Activated B cell treated with CpG ODN at 0.5 μM for 24 hours (primary cell): ENCODE data around the gene MTRR. TPM values are rescaled to one million over a fixed set of nuclear protein-coding genes. Genes with fewer than 3 reads are reported as not detected.

Experiments used
- ATAC-seq: fragments of 200-7000 bp; cut with Tn5 transposase; one replicate; pipeline ENCODE4 v1.10.0; 2021; ENCODE audit warnings: low read depth, mild to moderate bottlenecking, moderate library complexity
- CTCF ChIA-PET: fragments of 350-600 bp; sonication (Branson Sonifier 250); formaldehyde crosslinking; loops from one replicate; lab custom pipeline; 2021; ENCODE audit warnings: antibody characterized with exemption; lab: Charles Lee
- POLR2A ChIA-PET: fragments of 350-600 bp; sonication (Branson Sonifier 250); formaldehyde crosslinking; loops from one replicate; lab custom pipeline; 2021; ENCODE audit warnings: antibody characterized with exemption; lab: Charles Lee
- DNase-seq: peaks from one replicate; pipeline ENCODE4 v3.0.0; 2022
- H3K27ac Mint-ChIP-seq: one replicate; pipeline ENCODE4 v1.8.0; 2020; ENCODE audit warnings: mixed read lengths
- H3K27me3 Mint-ChIP-seq: one replicate; pipeline ENCODE4 v1.8.0; 2021; ENCODE audit warnings: mixed read lengths
- H3K36me3 Mint-ChIP-seq: one replicate; pipeline ENCODE4 v1.8.0; 2021; ENCODE audit warnings: low read depth, mixed read lengths
- H3K4me1 Mint-ChIP-seq: one replicate; pipeline ENCODE4 v1.8.0; 2021; ENCODE audit warnings: mixed read lengths
- H3K4me3 Mint-ChIP-seq: one replicate; pipeline ENCODE4 v1.8.0; 2020; ENCODE audit warnings: mild to moderate bottlenecking, mixed read lengths
- H3K9me3 Mint-ChIP-seq: one replicate; pipeline ENCODE4 v1.8.0; 2020; ENCODE audit warnings: mixed read lengths
- intact Hi-C: fragments of 100-400 bp; cut with micrococcal nuclease; formaldehyde crosslinking; loops from one replicate; pipeline ENCODE4 v1.15.1; 2024
- total RNA-seq: library from RNA; stranded (reverse); gene quantifications from 2 replicates; pipeline ENCODE4 v1.2.3, GENCODE V29; 2022
- TF ChIP-seq, protein P1 (sequence below): fragments of 200-600 bp; IDR thresholded peaks from one replicate; pipeline ENCODE4 v1.8.0; 2022; ENCODE audit warnings: antibody characterized with exemption, mild to moderate bottlenecking

MTRR gene
- total RNA-seq, 1 donor from 2014 or later: 70.7 TPM

DNA sequence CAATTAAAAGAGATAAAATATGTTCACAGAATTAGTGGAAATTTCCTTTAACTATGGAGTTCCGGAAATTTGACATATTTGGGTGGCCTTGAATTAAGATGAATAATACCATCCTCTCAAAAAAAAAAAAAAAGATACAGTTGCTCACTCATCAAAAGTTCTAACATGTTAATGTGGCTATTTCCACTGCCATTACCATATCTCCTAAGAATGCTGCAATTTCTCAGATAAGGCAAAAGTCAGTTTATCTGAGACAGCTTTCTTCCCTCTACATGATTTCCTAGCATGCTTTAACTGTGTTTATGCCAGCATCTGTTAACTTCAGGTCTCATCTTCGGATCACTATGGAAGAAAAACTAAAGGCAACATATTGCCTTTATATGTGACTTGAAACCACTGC is 2.8 kb upstream of the MTRR start:
- no peak overlapping the region for H3K4me3 Mint-ChIP-seq
- TF ChIP-seq, protein P1, sequence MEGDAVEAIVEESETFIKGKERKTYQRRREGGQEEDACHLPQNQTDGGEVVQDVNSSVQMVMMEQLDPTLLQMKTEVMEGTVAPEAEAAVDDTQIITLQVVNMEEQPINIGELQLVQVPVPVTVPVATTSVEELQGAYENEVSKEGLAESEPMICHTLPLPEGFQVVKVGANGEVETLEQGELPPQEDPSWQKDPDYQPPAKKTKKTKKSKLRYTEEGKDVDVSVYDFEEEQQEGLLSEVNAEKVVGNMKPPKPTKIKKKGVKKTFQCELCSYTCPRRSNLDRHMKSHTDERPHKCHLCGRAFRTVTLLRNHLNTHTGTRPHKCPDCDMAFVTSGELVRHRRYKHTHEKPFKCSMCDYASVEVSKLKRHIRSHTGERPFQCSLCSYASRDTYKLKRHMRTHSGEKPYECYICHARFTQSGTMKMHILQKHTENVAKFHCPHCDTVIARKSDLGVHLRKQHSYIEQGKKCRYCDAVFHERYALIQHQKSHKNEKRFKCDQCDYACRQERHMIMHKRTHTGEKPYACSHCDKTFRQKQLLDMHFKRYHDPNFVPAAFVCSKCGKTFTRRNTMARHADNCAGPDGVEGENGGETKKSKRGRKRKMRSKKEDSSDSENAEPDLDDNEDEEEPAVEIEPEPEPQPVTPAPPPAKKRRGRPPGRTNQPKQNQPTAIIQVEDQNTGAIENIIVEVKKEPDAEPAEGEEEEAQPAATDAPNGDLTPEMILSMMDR: no peak
- DNase-seq (no peak), ATAC-seq (no peak)
- no peaks in the 10 kb centered on the region for H3K27me3 Mint-ChIP-seq
- peaks cover 54% of the 10 kb centered on the region for H3K36me3 Mint-ChIP-seq
- H3K9me3 Mint-ChIP-seq: no peaks in the 10 kb centered on the region
- H3K4me1 Mint-ChIP-seq: peaks cover 38% of the 10 kb centered on the region
- intact Hi-C loops: loop anchor here (5.0 kb wide), 3 partner anchors 591 to 1489 kb away; partner anchors contain the start of genes MED10, NSUN2 and SRD5A1
- H3K27ac Mint-ChIP-seq: no peak overlapping the region
- CTCF ChIA-PET: no interaction called here
- POLR2A ChIA-PET: no interaction called here

DNA sequence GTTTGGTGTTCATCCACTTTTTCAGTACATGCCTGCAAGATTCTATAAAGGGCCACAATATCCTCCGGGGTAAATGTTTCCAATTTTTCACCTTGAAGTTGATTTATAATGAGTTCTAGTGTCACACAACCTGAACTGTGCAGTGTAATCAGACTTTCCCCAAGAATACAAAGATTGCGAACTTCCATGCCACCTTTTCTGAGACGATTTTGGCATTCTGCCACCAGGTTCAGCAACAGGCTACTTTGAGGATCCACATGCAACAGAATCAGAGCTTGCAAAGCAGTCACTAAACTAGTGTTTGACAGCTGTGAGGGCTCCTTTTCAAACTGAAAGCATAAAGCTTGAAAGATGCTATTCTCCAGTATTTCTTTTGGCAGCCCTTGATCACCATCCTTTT is 1.7 kb upstream of the MTRR start:
- no peak overlapping the region for H3K27ac Mint-ChIP-seq
- no peaks in the 10 kb centered on the region for H3K9me3 Mint-ChIP-seq
- no peak overlapping the region for H3K4me3 Mint-ChIP-seq
- no peak for DNase-seq
- POLR2A ChIA-PET: no interaction called here
- peaks cover 47% of the 10 kb centered on the region for H3K4me1 Mint-ChIP-seq
- no peak for ATAC-seq
- no peaks in the 10 kb centered on the region for H3K27me3 Mint-ChIP-seq
- CTCF ChIA-PET: no interaction called here
- intact Hi-C loops: loop anchor here (5.0 kb wide), 3 partner anchors 590 to 1490 kb away; partner anchors contain the start of genes MED10, NSUN2 and SRD5A1
- TF ChIP-seq, protein P1: no peak
- H3K36me3 Mint-ChIP-seq: peaks cover 55% of the 10 kb centered on the region

DNA sequence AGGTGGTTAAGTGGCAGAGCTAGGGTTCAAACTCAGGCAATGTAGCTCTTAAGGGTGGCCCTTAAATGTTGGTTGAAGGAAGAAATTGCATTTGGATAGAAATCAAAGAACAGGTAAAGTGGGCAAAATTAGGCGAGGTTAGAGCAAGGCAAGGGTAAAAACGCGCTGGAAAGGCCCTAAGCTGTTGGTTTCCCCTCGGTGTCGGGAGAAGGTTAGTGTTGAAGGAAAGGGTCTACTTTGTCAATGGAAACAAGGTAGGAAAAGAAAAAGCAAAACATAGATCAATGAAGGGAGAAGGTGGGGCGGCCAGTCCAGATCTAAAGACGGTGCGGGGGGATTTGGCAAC is 548 bp upstream of the MTRR start:
- H3K4me3 Mint-ChIP-seq: peak overlapping the region; percentile 89
- TF ChIP-seq, protein P1: no peak
- POLR2A ChIA-PET: interaction anchor here (0.7 to 1.8 kb wide), 7 partner anchors 8 to 1236 kb away, joined by 3 to 12 read pairs (median 6); partner anchors contain the start of genes CFAP90, NSUN2 and SRD5A1
- no peaks in the 10 kb centered on the region for H3K9me3 Mint-ChIP-seq
- no peaks in the 10 kb centered on the region for H3K27me3 Mint-ChIP-seq
- peak overlapping the region; percentile 65 for H3K27ac Mint-ChIP-seq
- peaks cover 56% of the 10 kb centered on the region for H3K36me3 Mint-ChIP-seq
- ATAC-seq: no peak
- CTCF ChIA-PET: interaction anchor here (2.3 kb wide), 1 partner anchor 19 kb away, joined by 10 read pairs; no protein-coding TSS in a partner anchor
- intact Hi-C loops: loop anchor here (5.0 kb wide), 3 partner anchors 589 to 1491 kb away; partner anchors contain the start of genes MED10, NSUN2 and SRD5A1
- no peak for DNase-seq
- H3K4me1 Mint-ChIP-seq: peaks cover 57% of the 10 kb centered on the region

DNA sequence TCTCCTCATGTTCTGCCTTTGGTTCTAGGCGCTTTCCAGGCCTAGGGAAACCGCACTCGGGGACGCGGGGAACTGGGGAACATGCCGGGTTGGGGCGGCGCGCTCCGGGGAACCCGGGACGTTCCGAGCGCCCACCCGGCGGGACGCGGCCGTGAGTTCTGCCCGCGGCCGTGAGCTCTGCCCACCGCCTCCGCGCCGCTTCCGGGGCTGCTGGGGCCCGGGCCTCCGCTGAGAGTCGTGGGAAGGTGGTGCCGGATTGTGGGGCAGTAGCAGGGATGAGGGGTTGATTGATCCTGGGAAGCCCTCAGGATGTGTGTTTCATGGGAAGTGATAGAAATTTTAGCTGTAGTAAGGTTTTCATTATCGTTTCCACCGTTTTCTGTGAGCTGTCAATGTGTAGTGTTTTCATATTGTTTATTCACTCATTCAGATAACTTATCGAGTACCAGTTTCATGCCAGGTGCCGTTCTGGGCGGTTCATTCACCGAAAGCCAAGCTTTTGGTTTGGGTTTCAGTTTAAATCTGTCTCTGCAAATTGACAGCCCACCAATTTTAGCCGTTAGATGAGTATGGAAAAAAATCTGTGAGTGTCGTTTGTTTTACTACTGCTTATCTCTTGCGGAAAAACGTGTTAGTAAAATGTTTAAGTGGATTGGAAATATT is 657 bp downstream of the MTRR start:
- no peak for DNase-seq
- Mint-ChIP-seq H3K4me3 (peak overlapping the region; percentile 89), H3K27me3 (no peaks in the 10 kb centered on the region), H3K9me3 (no peaks in the 10 kb centered on the region), H3K27ac (peak overlapping the region; percentile 56), H3K4me1 (peaks cover 63% of the 10 kb centered on the region), H3K36me3 (peaks cover 61% of the 10 kb centered on the region)
- CTCF ChIA-PET: interaction anchor here (2.3 kb wide), 1 partner anchor 17 kb away, joined by 10 read pairs; no protein-coding TSS in a partner anchor
- intact Hi-C loops: loop anchor here (1.0 to 5.0 kb wide), 5 partner anchors 19 to 1492 kb away; partner anchors contain the start of genes MED10, NSUN2 and SRD5A1
- ATAC-seq: peak; percentile 26
- POLR2A ChIA-PET: interaction anchor here (0.5 to 1.8 kb wide), 7 partner anchors 9 to 101 kb away, joined by 3 to 12 read pairs (median 5); partner anchors contain the start of gene CFAP90
- TF ChIP-seq, protein P1: no peak

DNA sequence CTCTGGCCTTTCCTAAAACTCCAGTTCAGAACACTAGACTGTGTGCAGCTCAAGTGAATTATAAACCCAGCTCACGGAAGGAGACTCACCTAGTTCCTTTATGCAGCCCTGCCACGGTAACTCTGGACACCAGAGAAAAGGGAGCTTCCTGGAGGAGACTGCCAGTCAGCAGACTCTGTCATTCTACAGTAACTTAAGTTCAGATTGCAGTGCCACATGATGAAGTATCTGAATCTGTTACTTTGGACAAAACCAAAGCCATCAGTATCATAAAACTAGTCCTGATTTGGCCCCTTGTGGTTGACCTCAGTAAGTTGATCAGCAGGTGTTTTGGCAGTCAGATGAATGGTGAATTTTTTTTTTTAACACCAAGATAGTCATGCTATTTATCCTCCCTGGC is 2.7 kb downstream of the MTRR start:
- TF ChIP-seq, protein P1: no peak
- no peak for ATAC-seq
- intact Hi-C loops: no loop called here
- Mint-ChIP-seq H3K9me3 (no peaks in the 10 kb centered on the region), H3K4me1 (peaks cover 60% of the 10 kb centered on the region), H3K27ac (no peak overlapping the region), H3K27me3 (no peaks in the 10 kb centered on the region), H3K36me3 (peaks cover 61% of the 10 kb centered on the region), H3K4me3 (no peak overlapping the region)
- ChIA-PET POLR2A (no interaction called here), CTCF (interaction anchor here (2.8 kb wide), 1 partner anchor 15 kb away, joined by 9 read pairs; no protein-coding TSS in a partner anchor)
- no peak for DNase-seq
